ENCODE measurements around the gene ANKRD2. TPM values are rescaled to one million over a fixed set of nuclear protein-coding genes. Genes with fewer than 3 reads are reported as not detected.

The ANKRD2 gene
- total RNA-seq, 1 donor from 2014 or later: not detected

DNA sequence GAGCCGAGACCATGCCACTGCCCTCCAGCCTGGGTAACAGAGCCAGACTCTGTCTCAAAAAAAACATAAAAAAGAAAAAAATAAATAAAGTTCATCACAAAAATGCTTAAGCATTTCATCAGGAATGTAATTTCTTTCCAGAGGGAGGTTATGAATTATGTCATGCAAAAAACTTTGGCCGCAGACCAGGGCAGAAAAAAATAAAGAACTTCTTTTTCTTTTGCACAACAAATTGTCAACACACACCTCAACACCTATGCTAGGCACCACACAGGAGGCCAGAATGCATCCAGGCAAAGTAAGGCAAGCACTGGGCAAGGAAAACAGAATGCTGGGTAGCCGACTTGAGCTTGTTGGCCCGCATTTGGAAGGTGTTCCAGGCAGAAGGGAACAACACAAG, 20.8 kb downstream of the ANKRD2 start:
- Mint-ChIP-seq H3K27me3 (no peaks in the 10 kb centered on the region), H3K4me3 (no peak overlapping the region), H3K4me1 (no peaks in the 10 kb centered on the region), H3K27ac (no peak overlapping the region), H3K36me3 (ENCODE audit: low read depth) (no peaks in the 10 kb centered on the region), H3K9me3 (no peaks in the 10 kb centered on the region)
- intact Hi-C loops (cut with micrococcal nuclease): no loop called here
- no peak for ATAC-seq (ENCODE audit: low read depth)
- CTCF ChIA-PET: no interaction called here
- POLR2A ChIA-PET: no interaction called here
- TF ChIP-seq, protein P1, sequence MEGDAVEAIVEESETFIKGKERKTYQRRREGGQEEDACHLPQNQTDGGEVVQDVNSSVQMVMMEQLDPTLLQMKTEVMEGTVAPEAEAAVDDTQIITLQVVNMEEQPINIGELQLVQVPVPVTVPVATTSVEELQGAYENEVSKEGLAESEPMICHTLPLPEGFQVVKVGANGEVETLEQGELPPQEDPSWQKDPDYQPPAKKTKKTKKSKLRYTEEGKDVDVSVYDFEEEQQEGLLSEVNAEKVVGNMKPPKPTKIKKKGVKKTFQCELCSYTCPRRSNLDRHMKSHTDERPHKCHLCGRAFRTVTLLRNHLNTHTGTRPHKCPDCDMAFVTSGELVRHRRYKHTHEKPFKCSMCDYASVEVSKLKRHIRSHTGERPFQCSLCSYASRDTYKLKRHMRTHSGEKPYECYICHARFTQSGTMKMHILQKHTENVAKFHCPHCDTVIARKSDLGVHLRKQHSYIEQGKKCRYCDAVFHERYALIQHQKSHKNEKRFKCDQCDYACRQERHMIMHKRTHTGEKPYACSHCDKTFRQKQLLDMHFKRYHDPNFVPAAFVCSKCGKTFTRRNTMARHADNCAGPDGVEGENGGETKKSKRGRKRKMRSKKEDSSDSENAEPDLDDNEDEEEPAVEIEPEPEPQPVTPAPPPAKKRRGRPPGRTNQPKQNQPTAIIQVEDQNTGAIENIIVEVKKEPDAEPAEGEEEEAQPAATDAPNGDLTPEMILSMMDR (IDR thresholded peaks at IDR 0.05): no peak
- no peak for DNase-seq

DNA sequence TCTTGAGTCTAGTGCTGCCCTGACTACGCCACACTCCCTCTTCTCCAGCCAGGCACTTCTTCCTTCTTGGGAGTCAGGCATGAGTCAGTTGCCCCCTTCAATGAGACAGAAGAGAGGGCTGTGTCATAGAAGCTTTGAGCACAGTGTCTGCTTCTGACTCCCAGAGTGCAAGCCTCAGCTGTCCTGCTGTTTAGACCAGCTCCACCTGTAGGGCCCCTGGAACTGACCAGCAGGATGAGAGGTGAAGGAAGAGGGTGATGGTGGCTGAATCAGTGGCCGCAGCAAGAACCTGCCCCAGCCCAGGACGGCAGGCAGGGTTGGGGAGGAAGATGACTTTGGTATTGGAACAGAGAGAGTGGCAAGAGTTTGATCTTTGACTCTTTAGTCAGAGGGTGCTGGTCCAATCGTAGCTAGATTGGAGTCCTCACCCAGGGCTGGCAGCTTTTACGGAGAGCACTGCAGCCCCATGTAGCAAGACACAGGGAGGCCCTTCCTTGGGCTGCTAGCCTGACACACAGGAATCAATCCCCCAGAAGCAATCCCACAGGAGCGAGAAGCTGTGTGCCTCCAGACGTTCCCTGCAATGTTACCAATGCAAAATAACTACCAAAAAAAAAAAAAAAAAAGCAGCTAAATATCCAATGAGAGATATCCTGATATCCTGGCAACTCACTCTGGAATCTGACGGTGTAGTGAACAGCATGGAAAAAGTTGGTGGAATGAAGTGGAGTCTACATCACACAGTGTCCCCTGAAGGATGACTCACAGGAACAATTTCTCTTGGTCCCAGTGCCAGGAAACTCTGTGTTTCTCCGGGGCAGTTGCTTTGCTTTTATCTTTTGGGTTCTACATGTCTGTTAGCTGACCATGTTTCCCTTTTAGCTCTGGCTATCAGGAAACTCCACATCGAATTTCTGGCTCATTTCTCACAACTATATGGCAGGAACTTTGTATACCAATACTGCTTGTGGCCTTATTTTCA, 23.8 kb downstream of the ANKRD2 start:
- no peaks in the 10 kb centered on the region for H3K4me1 Mint-ChIP-seq
- intact Hi-C loops (cut with micrococcal nuclease): no loop called here
- H3K27me3 Mint-ChIP-seq: no peaks in the 10 kb centered on the region
- H3K36me3 Mint-ChIP-seq (ENCODE audit: low read depth): no peaks in the 10 kb centered on the region
- POLR2A ChIA-PET: no interaction called here
- CTCF ChIA-PET: no interaction called here
- no peak overlapping the region for H3K27ac Mint-ChIP-seq
- no peaks in the 10 kb centered on the region for H3K9me3 Mint-ChIP-seq
- TF ChIP-seq, protein P1 (IDR thresholded peaks at IDR 0.05): no peak
- ATAC-seq (ENCODE audit: low read depth): no peak
- H3K4me3 Mint-ChIP-seq: no peak overlapping the region
- DNase-seq: no peak

DNA sequence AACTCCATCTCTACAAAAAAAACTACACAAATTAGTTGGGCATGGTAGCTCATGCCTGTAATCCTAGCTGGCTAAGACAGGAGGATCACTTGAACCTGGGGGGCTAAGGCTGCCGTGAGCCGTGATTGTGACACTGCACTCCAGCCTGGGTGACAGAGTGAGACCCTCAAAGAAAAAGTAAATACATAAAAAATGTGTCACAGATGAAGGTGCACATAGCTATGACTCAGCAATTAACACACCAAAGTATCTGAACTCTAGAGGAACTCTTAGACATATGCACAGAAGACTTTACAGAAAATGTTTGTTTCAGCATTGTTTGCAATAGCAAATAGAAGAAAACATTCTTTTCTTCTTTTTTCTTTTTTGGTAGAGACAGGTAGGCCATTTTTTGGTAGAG, 25.2 kb downstream of the ANKRD2 start:
- TF ChIP-seq, protein P1 (IDR thresholded peaks at IDR 0.05): no peak
- Mint-ChIP-seq H3K9me3 (no peaks in the 10 kb centered on the region), H3K36me3 (ENCODE audit: low read depth) (no peaks in the 10 kb centered on the region), H3K4me1 (no peaks in the 10 kb centered on the region), H3K27me3 (no peaks in the 10 kb centered on the region), H3K27ac (no peak overlapping the region), H3K4me3 (no peak overlapping the region)
- ChIA-PET CTCF (no interaction called here), POLR2A (no interaction called here)
- ATAC-seq (ENCODE audit: low read depth) (no peak), DNase-seq (no peak)
- intact Hi-C loops (cut with micrococcal nuclease): no loop called here

DNA sequence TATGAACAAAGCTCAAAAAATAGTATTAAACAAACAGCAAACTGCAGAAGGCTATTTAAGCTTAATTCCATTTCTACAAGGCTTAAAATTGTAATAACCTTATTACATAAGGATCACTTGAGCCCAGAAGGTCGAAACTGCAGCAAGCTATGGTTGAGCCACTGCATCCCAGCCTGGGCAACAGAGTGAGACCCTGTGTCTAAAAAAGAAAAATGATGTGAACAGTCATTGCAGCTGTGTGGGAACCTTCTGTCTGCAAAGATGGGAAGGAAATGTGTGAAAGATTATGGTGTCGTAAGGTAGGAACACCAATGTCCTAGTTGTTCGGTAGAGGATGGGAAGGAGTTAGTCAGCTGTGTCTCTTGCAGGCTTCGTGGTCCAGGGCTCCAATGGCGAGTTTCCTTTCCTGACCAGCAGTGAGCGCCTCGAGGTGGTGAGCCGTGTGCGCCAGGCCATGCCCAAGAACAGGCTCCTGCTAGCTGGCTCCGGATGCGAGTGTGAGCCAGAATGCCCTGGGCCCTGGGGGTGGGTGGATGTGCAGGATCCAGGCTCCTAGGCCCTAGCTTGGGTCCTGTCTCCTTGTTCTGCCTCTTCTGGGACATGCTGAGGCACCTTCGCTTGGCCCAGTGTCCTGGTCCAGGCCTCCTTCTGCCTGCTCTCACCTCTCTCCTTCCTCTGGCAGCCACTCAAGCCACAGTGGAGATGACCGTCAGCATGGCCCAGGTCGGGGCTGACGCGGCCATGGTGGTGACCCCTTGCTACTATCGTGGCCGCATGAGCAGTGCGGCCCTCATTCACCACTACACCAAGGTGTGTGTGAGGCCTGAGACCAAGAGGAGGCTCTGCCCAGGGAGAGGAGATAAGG, 26.1 kb downstream of the ANKRD2 start:
- Mint-ChIP-seq H3K27me3 (no peaks in the 10 kb centered on the region), H3K27ac (no peak overlapping the region), H3K4me3 (no peak overlapping the region), H3K36me3 (ENCODE audit: low read depth) (no peaks in the 10 kb centered on the region), H3K9me3 (no peaks in the 10 kb centered on the region), H3K4me1 (no peaks in the 10 kb centered on the region)
- intact Hi-C loops (cut with micrococcal nuclease): no loop called here
- ATAC-seq (ENCODE audit: low read depth) (no peak), DNase-seq (no peak)
- CTCF ChIA-PET: no interaction called here
- POLR2A ChIA-PET: no interaction called here
- TF ChIP-seq, protein P1 (IDR thresholded peaks at IDR 0.05): no peak

DNA sequence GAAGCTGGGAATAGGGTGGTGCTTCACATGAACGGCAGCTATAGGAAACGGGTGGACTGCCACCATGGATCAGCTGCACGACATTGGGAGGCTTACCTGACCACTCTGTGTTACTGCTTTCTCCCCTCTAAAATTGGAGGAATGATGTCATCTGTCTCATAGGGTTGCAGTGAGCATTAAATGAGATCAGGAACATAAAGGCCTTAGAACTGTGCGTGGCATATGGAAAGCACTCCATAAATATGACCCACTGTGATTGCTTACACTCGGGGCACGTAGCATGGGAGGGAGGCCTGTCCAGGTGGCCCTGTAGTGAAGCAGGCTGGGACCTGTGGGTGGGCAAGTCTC, 26.7 kb downstream of the ANKRD2 start:
- Mint-ChIP-seq H3K4me1 (no peaks in the 10 kb centered on the region), H3K9me3 (no peaks in the 10 kb centered on the region), H3K4me3 (no peak overlapping the region), H3K27me3 (no peaks in the 10 kb centered on the region), H3K36me3 (ENCODE audit: low read depth) (no peaks in the 10 kb centered on the region), H3K27ac (no peak overlapping the region)
- no peak for DNase-seq
- intact Hi-C loops (cut with micrococcal nuclease): no loop called here
- ChIA-PET POLR2A (no interaction called here), CTCF (no interaction called here)
- ATAC-seq (ENCODE audit: low read depth): no peak
- TF ChIP-seq, protein P1 (IDR thresholded peaks at IDR 0.05): no peak
